ENCODE data around the gene HOXA5. TPM values are rescaled to one million over a fixed set of nuclear protein-coding genes. Genes with fewer than 3 reads are reported as not detected.

Gene HOXA5
- total RNA-seq, 4 donors from 2014 or later, result 18.3 to 89.8 (median 31.6) TPM

GRCh38 chr7:27122077-27122910, 21.2 kb downstream of the HOXA5 start:
- peaks cover 44 to 100% (median 86%) of the 10 kb centered on the region in 4 donors for H3K4me1 ChIP-seq
- TF ChIP-seq EP300 (IDR thresholded peaks at IDR 0.05; ENCODE audit: low read depth), result peak; percentile 35
- TF ChIP-seq POLR2A (IDR thresholded peaks at IDR 0.05), result peak; percentile 41
- TF ChIP-seq CTCF (IDR thresholded peaks at IDR 0.05), result no peak
- peak in 2 of 3 donors; percentile 25 to 42 for TF ChIP-seq POLR2AphosphoS5 (IDR thresholded peaks at IDR 0.05)
- no peaks in the 10 kb centered on the region for H3K9me3 ChIP-seq
- intact Hi-C loops (cut with DNase I; ENCODE audit: low total_unique reads), result no loop called here
- 42 to 56% methylated on average over 2 to 42 of the region's 42 CpGs for WGBS, 2 donors (ENCODE audit: low coverage in 1 of 2)
- H3K27me3 ChIP-seq, result no peaks in the 10 kb centered on the region
- peak; percentile 83 for DNase-seq
- H3K4me3 ChIP-seq, result peak overlapping the region in 3 of 4 donors; percentile 8 to 37 (median 19)
- H3K36me3 ChIP-seq, result no peaks in the 10 kb centered on the region
- H3K27ac ChIP-seq, result peak overlapping the region; percentile 90 to 96 (median 92)
- in situ Hi-C loops (cut with MboI; ENCODE audit: low pct_ligation_motif_present in 1 of 4, low pct_unique_long_range_greater_than_20kb in 1 of 4, low sequenced_read_pairs in 3 of 4), result no loop called here

GRCh38 chr7:27121684-27122076, 21.8 kb downstream of the HOXA5 start:
- no peaks in the 10 kb centered on the region for H3K27me3 ChIP-seq
- intact Hi-C loops (cut with DNase I; ENCODE audit: low total_unique reads) (no loop called here), in situ Hi-C loops (cut with MboI; ENCODE audit: low pct_ligation_motif_present in 1 of 4, low pct_unique_long_range_greater_than_20kb in 1 of 4, low sequenced_read_pairs in 3 of 4) (no loop called here)
- H3K4me1 ChIP-seq, result peaks cover 40 to 100% (median 87%) of the 10 kb centered on the region in 4 donors
- peak overlapping the region in 2 of 4 donors; percentile 19 to 37 for H3K4me3 ChIP-seq
- H3K9me3 ChIP-seq, result no peaks in the 10 kb centered on the region
- WGBS, 2 donors (ENCODE audit: low coverage in 1 of 2), result 33 to 53% methylated on average over 7 of the region's 7 CpGs
- TF ChIP-seq CTCF (IDR thresholded peaks at IDR 0.05) (no peak), EP300 (IDR thresholded peaks at IDR 0.05; ENCODE audit: low read depth) (no peak), POLR2A (IDR thresholded peaks at IDR 0.05) (no peak), POLR2AphosphoS5 (IDR thresholded peaks at IDR 0.05) (no peak)
- no peak for DNase-seq
- H3K36me3 ChIP-seq, result no peaks in the 10 kb centered on the region
- peak overlapping the region; percentile 90 to 96 (median 92) for H3K27ac ChIP-seq

- TF ChIP-seq POLR2A (IDR thresholded peaks at IDR 0.05) (no peak), CTCF (IDR thresholded peaks at IDR 0.05) (no peak), POLR2AphosphoS5 (IDR thresholded peaks at IDR 0.05) (no peak), EP300 (IDR thresholded peaks at IDR 0.05; ENCODE audit: low read depth) (no peak)
- intact Hi-C loops (cut with DNase I; ENCODE audit: low total_unique reads), result no loop called here
- Histone ChIP-seq H3K4me3 (no peak overlapping the region), H3K27ac (peak overlapping the region; percentile 90 to 96 (median 92)), H3K27me3 (no peaks in the 10 kb centered on the region), H3K9me3 (no peaks in the 10 kb centered on the region), H3K36me3 (no peaks in the 10 kb centered on the region), H3K4me1 (peaks cover 35 to 98% (median 73%) of the 10 kb centered on the region in 4 donors)
- in situ Hi-C loops (cut with MboI; ENCODE audit: low pct_ligation_motif_present in 1 of 4, low pct_unique_long_range_greater_than_20kb in 1 of 4, low sequenced_read_pairs in 3 of 4), result no loop called here
- 42% methylated on average over 1 of the region's 1 CpG; no CpG with 5 or more reads in 1 of the 2 donors for WGBS, 2 donors (ENCODE audit: low coverage in 1 of 2)
- DNase-seq, result no peak
Measured at GRCh38 chr7:27119412-27119911, 24.0 kb downstream of the HOXA5 start.

GRCh38 chr7:27118580-27118979, 24.9 kb downstream of the HOXA5 start:
- Histone ChIP-seq H3K36me3 (no peaks in the 10 kb centered on the region), H3K4me1 (peaks cover 28 to 95% (median 72%) of the 10 kb centered on the region in 4 donors), H3K27me3 (no peaks in the 10 kb centered on the region), H3K9me3 (no peaks in the 10 kb centered on the region), H3K27ac (peak overlapping the region; percentile 90 to 96 (median 92)), H3K4me3 (peak overlapping the region in 1 of 4 donors; percentile 59)
- DNase-seq, result no peak
- WGBS, 2 donors (ENCODE audit: low coverage in 1 of 2), result 35% methylated on average over 3 of the region's 3 CpGs; no CpG with 5 or more reads in 1 of the 2 donors
- intact Hi-C loops (cut with DNase I; ENCODE audit: low total_unique reads), result no loop called here
- in situ Hi-C loops (cut with MboI; ENCODE audit: low pct_ligation_motif_present in 1 of 4, low pct_unique_long_range_greater_than_20kb in 1 of 4, low sequenced_read_pairs in 3 of 4), result no loop called here
- TF ChIP-seq EP300 (IDR thresholded peaks at IDR 0.05; ENCODE audit: low read depth), result no peak
